GM21390 (cell line): ENCODE data around the gene MGST1.

Source experiments
- ATAC-seq: cut with Tn5 transposase; IDR thresholded peaks from one replicate; pipeline ENCODE4 v1.9.1; 2021; ENCODE audit not compliant: unreplicated experiment

Gene MGST1

GRCh38 chr12:16347391-16348298, at the start of gene MGST1:
MGST1 (plus strand) TSS chr12:16347645; CDS start chr12:16354253, 6,608 bp downstream.
- peak; percentile 69 for ATAC-seq

GRCh38 chr12:16299403-16299802, 48.0 kb upstream of the MGST1 start:
- ATAC-seq: no peak

- no peak for ATAC-seq
Observed at GRCh38 chr12:16300122-16300521, 47.3 kb upstream of the MGST1 start.

- no peak for ATAC-seq
Observed at GRCh38 chr12:16300736-16301135, 46.7 kb upstream of the MGST1 start.

- ATAC-seq: no peak
Observed at GRCh38 chr12:16303939-16304338, 43.5 kb upstream of the MGST1 start.

GRCh38 chr12:16307856-16308475, 39.5 kb upstream of the MGST1 start:
- ATAC-seq: no peak

- ATAC-seq: no peak
Observed at GRCh38 chr12:16310934-16311333, 36.5 kb upstream of the MGST1 start.

GRCh38 chr12:16323010-16323409, 24.4 kb upstream of the MGST1 start:
- ATAC-seq: no peak

GRCh38 chr12:16323638-16324037, 23.8 kb upstream of the MGST1 start:
- ATAC-seq: no peak

GRCh38 chr12:16324272-16324671, 23.2 kb upstream of the MGST1 start:
- no peak for ATAC-seq

- no peak for ATAC-seq
Observed at GRCh38 chr12:16324772-16325171, 22.7 kb upstream of the MGST1 start.

GRCh38 chr12:16325426-16325825, 22.0 kb upstream of the MGST1 start:
- ATAC-seq: no peak

- ATAC-seq: no peak
Observed at GRCh38 chr12:16327963-16328362, 19.5 kb upstream of the MGST1 start.

- no peak for ATAC-seq
Observed at GRCh38 chr12:16329594-16329993, 17.9 kb upstream of the MGST1 start.

GRCh38 chr12:16330560-16330959, 16.9 kb upstream of the MGST1 start:
- no peak for ATAC-seq

GRCh38 chr12:16331998-16332397, 15.4 kb upstream of the MGST1 start:
- no peak for ATAC-seq

- no peak for ATAC-seq
Observed at GRCh38 chr12:16335838-16336237, 11.6 kb upstream of the MGST1 start.

GRCh38 chr12:16344269-16344668, 3.2 kb upstream of the MGST1 start:
- no peak for ATAC-seq

GRCh38 chr12:16345105-16345504, 2.3 kb upstream of the MGST1 start:
- ATAC-seq: no peak

- ATAC-seq: no peak
Observed at GRCh38 chr12:16346958-16347357, 487 bp upstream of the MGST1 start.

- ATAC-seq: no peak
Observed at GRCh38 chr12:16348435-16349130, 1.1 kb downstream of the MGST1 start.

- ATAC-seq: no peak
Observed at GRCh38 chr12:16349131-16349460, 1.7 kb downstream of the MGST1 start.
